Stimulated activated CD8-positive, alpha-beta memory T cell treated with anti-CD3 and anti-CD28 coated beads, Interleukin-15, amount 100 ng/mL, for 1 hour (primary cell): Measurements from ENCODE around the gene DHX29.

ENCODE experiments used
- DNase-seq: peaks from one replicate; pipeline ENCODE4 v3.0.0-alpha.2; 2020; ENCODE audit warnings: low read depth

DHX29 gene

DNA sequence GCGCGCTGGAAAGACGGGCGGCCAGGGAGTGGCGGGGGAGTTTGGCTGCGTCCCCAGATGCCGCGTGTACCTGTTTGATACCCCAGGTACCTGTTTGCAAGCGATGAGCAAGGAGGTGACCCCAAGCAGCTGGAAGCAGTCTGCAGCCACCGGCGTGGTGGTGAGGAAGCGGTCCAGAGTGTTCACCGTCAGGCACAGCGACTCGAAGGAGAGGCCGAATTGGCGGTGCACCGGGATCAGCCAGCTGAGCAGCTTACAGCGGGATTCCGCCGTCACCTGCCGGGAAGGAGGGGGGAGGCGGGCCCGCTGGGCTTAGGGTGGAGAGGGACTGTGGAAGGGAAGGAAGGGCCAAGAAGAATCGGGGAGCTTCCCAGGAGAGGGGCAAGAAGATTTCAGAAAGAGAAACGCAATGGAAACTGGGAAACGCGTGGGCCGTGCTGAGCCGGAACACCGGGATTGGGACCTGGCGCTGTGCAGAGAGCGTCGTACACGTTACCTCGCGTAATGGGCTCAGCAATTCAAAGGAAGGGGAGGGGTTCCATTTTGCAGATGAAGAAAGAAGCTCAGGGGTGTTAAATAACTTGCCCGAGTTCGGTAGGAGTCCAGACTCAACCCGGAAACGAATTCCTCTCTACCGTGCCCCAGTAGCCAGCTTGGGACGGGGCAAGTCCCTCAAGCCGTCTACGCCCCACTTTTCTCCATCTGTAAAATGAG is 75.1 kb downstream of the DHX29 start:
- no peak for DNase-seq

- no peak for DNase-seq
Measured at GRCh38 chr5:55231919-55232270, 75.6 kb downstream of the DHX29 start.

GRCh38 chr5:55231029-55231918 is 76.2 kb downstream of the DHX29 start:
- DNase-seq = no peak

DNA sequence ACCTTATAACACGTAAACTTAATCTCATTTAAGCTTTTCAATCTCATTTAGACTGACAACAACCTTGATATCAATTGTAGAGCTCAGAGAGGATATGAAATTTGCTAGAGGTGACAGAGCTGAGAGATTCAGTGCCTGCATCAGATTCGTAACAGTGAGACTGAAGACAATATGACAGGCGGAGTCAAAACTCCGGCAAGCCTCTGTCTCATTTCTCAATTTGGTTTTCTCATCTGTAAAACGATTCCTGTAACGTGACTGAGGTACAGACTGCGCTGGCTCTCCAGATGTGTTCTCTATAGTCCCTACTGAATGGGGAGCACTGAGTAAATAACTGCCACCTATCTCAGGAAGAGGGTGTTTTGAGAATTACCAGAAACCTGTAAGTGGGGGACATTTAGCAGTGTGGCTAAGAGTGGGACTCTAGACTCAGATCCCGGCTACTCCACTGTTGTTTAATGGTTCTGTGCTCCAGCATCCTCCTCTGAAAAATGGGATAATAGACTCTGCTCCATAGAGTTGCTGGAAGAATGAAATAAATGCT is 77.3 kb downstream of the DHX29 start:
- DNase-seq = no peak

DNA sequence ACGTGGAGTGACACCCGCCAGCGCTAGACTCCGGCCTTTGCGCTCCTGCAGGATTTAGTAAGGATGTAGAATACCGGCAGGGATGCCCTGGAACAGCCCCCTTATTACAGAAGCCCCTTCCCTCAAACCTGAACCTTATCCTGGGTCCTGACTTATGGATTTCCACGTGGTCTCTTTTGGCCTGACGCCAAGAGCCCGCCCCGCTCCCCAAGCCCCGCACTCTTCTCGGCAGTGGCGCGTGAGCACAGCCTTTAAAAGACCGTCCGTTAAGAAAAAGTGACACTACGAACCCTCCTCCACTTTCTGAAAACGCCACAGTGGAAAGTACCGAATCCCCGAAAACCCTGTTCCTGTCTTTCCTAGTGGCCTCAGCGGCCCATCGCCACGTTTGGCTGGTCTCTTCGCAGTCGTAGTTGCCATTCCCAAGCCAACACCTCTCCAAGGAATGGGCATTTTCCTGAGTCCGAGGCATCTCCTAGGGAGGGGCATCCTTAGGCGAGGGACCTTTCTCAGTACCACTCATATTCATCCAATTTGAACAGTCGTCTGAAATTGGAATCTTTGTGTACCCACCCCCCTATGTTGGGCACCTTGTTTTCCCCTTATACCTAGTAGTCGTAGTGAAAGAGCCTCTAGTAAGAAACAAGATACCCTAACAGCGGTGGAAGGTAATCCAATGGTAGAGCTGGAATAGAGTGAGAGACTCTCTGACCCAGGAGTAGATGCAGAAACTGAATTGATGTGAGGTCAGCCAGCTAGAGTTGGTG is 79.6 kb downstream of the DHX29 start:
- no peak for DNase-seq

- no peak for DNase-seq
Measured at GRCh38 chr5:55226934-55227663, 80.4 kb downstream of the DHX29 start, which contains the start of gene MCIDAS. TSS of gene MCIDAS (minus strand) at chr5:55227315. CDS start at chr5:55227138, 177 bp downstream.

DNA sequence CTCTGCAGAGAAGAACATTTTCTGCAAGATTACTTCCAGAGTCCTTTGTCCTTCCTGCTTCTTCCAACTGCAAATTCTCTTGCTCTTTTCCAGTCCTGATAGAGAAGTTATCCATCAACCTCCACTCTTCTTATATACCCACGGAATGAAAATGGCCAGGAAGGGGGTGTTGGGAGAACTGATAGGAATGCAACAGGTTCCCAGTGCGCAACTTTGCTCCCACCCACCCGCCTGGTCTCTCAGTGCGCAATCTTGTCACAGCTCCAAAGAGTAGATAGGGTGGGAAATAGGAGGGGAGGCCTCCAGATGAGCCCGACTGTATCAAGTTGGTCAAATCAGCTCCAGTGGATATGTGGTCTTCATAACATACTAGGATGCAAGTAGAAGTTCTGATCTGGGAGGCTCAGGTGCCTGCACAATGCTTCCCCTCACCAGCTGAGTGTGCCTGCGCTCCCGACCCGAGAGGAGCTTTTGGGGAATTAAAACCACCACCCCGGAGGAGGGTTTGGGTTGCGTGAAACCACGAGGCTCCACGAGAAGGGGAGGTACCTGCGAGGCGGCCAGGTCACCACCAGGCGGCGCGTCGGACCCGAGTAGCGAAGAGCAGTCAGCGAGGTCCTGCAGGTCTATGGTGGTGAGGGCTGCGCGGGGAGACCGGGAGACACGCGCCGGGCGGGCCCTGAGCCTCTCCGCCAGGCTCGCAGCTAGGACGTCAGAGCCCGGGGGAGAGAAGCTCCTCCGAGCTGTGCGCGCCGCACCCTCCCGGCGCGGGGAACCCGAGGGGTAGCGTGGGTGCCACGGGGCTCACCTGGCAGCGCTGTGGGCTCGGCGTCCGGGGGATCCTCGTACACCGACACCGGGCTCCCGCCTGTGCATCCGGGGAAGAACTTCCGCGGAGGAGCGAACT is 81.2 kb downstream of the DHX29 start:
- DNase-seq = no peak

- DNase-seq = no peak
Measured at GRCh38 chr5:55225346-55225745, 82.1 kb downstream of the DHX29 start.

DNA sequence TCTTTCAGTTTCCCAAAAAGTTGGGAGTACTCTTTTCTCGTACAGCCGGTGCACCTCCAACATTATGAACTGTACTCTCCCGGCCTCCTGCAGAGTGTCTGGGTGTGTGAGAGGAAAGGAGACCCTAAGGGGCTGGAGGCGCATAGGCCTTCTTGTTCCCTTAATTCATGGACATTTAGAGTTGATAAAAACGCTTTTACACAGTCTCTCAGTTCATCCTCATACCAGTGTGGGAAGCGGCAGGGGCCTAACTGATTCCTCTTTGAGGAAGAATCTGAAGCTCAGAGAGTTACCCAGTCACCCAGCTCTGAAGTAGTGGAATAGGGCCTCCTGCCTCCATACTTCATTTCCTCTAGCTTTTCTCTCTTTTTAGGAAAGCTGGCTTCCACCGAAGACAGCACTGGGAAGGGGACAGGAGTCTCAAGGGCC is 83.7 kb downstream of the DHX29 start:
- no peak for DNase-seq

DNA sequence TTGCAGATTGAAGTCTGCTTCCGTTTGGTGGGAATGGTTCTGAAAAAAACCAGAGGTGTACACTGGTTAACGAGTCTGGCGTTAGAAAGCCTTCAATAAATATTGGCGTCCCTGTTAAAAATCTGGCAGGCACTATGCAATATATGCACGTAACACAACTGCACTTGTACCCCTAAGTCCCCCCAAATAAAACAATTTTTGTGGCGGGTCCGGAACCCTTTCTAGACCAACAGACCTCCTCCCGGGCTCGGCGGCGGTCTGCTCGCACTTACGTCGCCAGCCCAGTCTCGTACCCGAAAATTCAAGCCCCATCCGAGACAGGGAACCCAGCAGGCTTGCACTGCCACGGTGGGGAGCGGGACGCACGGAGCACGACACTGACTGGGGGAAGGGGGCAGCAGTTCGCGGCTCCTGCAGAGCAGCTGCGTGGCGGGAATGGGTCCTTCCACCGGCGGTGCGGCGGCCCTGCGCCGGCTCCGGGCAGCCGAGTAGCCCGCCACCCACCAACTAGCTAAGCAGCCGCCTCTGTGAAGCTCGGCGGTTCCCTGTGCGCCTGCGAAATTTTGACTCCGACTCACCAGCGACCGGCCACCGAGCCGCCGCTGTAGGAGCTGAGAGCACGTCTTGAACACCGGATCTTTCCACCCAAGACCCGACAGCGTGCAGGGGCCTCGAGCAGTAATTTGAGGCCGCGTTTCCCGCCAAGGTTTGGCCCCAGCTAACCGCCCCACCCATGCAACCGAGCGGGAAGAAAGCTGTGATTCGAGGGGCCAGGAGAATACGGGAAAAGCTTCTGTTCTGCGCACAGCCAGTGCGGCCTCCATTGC is 84.3 kb downstream of the DHX29 start:
- DNase-seq = no peak

- DNase-seq = no peak
Measured at GRCh38 chr5:55222092-55222984, 85.2 kb downstream of the DHX29 start.

DNA sequence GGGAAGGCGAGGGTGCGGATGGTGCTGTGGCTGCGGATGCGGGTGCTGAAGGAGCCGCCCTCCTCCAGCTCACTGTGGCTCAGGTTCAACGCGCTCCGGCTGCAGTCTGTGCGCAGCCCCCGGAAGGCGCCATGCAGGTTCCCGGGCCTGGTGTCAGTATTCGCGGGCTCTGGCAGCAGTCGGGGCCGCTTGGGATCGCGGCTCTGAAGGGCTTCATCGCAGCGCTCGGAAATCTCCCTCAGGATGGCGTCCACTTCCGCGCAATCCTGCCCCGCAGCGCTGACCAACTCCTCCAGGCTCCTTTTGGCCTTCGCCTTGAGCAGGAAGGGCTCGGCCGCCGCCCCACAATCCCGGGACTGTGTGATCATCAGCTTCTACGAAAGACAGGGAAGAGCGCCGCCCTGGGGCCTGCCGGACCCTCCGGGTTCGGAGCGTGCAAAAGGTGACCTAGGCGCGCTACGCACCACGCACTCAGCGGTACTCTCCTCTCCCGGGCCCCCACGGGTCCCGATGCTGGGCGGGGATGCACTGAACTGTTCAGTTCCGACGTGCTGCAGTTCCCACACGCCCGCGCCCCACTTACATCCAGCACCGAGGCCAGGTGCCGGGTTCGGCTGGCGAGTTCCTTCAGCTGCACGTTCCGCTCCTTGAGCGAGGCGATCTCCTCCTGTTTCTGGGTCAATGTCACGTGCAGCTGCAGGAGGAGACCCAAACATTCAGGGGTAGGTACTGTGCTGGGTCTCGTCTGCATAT is 86.9 kb downstream of the DHX29 start:
- DNase-seq = no peak

DNA sequence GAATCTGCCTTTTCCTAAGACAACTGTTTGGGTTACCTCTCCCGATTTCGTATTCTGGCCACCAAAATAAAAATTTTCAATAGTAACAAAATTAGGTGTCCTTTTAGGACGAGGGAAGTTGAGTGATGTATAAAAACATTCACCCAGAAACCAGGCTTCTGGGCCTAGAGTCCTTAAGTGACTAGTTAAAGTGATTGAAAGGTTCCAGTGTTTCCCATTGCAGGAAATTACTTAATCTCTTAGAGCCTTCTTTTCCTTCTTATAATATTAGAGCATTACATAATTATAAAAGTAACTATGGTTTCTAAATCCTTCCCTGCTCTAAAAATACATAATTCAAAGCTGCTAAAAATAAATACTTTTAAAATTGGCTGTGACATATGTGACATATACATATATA is 87.7 kb downstream of the DHX29 start:
- no peak for DNase-seq

DNA sequence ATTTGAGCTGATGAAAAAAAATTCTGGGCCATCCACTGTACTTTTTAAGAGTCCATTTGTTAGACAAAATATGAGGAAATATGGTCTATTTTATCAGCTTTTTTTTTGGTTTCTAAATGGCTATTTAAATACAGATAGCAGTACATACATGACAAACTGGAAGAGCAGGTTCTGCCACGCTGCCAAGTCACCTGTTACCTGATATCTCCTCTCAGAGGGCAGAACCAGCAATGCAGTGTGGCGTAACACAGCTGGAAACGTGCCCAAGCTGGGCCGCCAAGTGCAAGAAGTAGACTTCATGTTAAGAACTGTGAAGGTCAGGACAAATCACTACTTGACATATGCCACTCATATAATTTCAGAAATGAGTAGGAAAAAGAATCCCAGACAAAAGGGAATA is 88.5 kb downstream of the DHX29 start:
- no peak for DNase-seq

GRCh38 chr5:55211184-55211874 is 96.2 kb downstream of the DHX29 start:
- DNase-seq = no peak
